HG03520 (cell line): ENCODE measurements around the gene IL23A.

Source experiments
- ATAC-seq: cut with Tn5 transposase; IDR thresholded peaks from one replicate; pipeline ENCODE4 v1.9.1; 2021; ENCODE audit warnings: mild to moderate bottlenecking, moderate library complexity; ENCODE audit not compliant: unreplicated experiment

The IL23A gene

DNA sequence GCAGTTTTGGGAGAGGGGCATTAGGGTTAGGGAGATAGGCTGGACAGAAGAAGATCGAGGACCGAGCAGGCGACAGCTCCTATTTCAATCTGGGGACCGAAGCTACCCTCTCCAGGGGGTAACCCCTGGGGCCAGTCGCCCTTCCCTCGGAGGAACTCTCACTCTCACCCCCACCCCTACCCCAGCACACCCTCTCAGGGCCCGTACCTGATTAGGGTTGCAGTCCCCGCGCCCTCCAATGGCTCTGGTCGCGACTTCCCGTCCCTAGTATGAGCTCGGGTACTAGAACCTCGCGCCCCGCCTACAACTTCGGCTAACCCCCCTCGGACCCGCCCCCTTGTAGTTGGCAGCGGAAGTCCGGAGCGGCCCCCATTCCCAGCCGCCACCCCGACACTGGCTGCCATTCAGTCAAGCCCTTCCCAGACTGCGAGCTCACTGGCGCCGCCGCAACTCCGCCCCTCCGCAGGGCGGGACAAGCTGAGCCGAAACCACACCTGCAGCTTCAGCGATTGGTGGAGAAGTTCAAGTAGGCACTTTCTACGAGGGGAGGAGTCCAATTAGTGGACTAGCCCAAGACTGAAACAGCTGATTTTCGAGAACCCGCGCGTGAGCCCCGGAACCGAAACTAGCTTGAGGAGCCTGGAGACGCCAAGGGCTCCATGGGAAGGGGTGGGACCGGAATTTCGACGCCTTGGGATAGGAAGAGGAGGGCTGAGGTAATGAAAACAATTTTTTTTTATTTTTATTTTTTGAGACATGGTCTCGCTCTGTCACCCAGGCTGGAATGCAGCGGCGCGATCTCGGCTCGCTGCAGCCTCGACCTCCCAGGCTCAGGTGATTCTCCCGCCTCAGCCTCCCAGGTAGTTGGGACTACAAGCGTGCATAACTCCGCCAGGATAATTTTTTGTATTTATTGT, 21.4 kb downstream of the IL23A start, which contains the start of gene STAT2:
STAT2 (minus strand) TSS at position 257 of the 917 bp plus-strand sequence. CDS start 3,536 bp downstream, outside the sequence.
- ATAC-seq = peak; percentile 93

DNA sequence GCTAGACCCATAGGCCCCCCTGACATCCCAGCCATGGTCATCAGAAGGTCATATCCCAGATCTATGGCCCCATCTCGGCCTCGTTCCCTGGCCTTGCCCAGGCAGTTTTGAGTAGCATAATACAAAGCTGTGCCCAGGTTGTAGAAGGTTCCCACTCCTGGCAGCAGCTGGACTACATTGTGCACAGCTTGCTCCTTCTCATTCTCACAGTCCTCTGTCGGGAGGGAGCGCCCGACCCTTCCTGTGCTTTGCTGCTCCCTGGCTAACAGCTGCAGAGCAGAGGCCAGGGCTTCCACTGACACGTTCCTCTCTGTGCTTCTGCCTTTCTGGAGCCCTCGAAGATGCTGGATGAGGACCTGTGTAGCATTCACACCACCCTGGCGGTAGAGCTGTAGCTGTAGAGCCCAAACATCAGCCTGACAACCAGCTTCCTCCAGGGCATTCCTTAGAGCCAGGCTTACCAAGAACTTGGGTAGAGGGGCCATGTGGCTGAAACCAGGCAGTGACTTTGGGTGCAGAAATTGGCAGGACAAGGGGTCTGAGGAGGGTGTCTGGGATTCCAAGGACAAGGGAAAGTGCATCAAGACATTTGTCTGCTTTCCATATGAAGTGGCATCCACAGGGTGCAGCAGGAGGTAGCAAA, 22.9 kb downstream of the IL23A start:
- no peak for ATAC-seq

- no peak for ATAC-seq
Observed at GRCh38 chr12:56362130-56363059, 23.7 kb downstream of the IL23A start, which contains the start of gene APOF. APOF (minus strand) TSS chr12:56362857; CDS start chr12:56362745, 112 bp downstream.

DNA sequence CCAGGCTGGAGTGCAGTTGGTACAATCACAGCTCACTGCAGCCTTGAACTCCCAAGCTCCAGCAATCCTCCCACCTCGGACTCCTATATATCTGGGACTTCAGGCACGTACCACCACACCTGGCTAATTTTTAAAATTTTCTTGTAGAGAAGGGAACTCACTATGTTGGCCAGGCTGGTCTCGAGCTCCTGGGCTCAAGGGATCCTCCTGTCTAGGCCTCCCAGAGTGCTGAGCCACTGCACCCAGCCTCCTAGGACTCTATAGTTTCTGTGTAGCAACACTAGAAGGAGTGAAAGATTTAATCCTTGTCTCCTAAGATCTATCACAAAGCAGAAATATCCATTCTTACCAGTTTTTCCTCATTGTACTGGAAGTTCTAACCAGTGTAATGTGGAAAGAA, 28.3 kb downstream of the IL23A start:
- ATAC-seq = no peak

GRCh38 chr12:56373515-56373914, 34.8 kb downstream of the IL23A start:
- no peak for ATAC-seq

GRCh38 chr12:56374726-56375597, 36.3 kb downstream of the IL23A start:
- no peak for ATAC-seq

- peak; percentile 46 for ATAC-seq
Observed at GRCh38 chr12:56375598-56376434, 37.1 kb downstream of the IL23A start.

DNA sequence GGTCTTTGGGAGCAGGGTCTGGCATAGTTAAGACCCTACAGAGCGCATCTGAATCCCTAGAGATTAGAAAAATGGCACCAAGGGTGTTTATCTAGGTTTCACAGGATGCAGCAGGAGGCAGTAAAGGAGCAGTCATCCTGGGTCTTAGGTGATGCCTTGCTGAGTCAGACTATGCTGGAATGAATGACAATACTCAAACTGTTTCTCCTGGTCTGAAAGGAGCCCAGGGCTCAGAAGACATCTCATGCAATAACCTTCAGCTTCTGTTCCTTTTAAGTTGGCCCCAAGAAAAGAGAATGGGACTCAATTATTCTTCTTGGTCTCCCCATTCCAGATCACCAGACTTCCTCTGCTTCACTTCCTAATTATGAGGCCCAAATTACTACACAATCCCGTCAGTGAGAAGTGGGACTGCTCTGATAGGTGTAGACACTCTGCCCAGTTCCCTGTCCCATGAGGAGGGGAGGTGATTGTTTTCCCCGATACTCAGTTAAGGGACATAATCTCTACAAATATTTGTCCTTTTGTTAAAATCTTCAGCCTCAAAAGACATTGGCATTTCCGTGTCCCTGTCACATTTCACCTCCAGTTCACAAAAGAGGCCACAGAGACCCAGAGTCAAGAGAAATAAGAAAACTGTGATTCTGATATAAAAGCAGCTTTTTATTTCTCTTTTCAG, 38.8 kb downstream of the IL23A start:
- no peak for ATAC-seq

DNA sequence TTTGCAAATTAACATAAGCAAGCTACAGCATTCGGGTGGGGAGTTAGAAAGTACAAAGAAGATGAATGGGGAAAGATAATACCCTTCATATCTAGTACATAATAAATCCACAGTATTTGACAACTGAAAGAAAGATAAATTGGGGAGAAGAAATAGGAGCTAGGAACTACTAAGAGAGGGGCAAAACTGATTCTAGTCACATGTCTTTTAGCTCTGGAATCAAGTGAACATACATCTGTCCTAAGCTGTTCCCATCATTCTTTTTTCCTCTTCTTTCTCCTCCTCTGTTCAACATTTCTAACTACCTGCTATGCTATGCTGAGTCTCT, 39.3 kb downstream of the IL23A start:
- no peak for ATAC-seq

DNA sequence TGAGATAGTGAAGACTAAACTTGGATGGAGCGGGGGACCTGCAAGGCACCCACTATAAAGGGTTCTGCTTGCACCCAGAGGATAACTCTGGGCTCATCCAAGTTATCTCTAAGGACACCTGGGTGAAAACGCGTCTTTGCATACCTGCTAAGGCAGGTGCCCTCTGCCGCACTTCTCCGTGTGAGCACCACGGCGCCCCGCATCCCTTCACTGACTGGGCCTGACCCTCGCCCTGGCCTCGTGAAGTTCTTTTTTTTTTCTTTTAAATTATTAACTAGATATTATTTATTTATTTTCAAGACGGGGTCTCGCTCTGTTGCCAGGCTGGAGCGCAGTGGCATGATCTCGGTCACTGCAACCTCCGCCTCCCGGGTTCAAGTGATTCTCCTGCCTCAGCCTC, 43.9 kb downstream of the IL23A start:
- no peak for ATAC-seq

DNA sequence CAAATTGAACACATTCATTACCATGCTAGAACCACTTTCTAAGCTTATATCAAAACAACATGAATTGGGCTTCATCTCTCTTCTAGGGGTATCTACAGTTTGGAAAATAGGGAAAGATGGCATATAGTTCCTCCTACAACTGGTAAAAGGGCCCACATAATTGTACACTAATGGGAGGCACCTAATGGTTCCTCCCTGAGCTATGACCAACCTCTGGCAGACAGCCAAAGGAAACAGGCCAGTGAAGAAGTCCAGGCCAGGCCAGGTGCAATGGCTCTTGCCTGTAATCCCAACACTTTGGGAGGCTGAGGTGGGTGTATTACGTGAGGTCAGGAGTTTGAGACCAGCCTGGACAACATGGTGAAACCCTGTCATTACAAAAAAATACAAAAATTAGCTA, 47.2 kb downstream of the IL23A start:
- no peak for ATAC-seq

DNA sequence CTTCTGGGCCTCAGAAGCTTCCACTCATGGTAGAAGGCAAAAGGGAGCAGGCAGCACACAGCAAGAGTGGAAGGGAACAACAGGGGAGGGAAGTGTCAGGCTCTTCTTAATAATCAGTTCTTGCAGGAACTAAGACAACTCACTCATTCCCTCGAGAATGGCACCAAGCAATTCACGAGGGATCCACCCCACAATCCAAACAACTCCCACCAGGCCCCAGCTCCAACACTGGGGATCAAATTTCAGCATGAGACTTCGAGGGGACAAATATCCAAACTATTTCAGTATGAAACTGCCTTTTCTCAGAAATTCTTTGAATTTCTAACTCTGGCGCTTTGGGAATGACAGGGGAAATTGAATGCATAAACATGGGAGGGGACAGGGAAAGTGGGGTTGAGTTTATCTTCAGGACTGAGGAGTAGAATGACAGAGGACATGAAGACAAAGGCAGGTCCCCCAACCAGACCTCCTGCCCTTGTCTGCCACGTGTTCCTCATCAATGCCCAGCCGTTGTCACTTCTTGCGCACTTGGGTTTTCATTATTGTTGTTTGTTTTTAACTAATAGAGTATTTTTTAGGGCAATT, 48.6 kb downstream of the IL23A start:
- ATAC-seq = no peak

- no peak for ATAC-seq
Observed at GRCh38 chr12:56389412-56389811, 50.7 kb downstream of the IL23A start.
